Mucosa of descending colon (tissue), 3 donors: Measurements from ENCODE around the gene PPP6R3. TPM values are rescaled to one million over a fixed set of nuclear protein-coding genes. Genes with fewer than 3 reads are reported as not detected.
"Not testable (repeated sequence)": the region's sequence is repeated elsewhere in the genome, so short reads cannot be mapped to it uniquely, and the experiment has no call there.

Source experiments
- ATAC-seq: fragments of 200-7000 bp; cut with Tn5 transposase; one replicate; pipeline ENCODE4 v1.9.1; 2020; ENCODE audit warnings: mild to moderate bottlenecking, moderate library complexity
- DNase-seq, 3 donors: peaks; one replicate each; pipeline ENCODE4 v3.0.0-alpha.2; 2020
- H3K36me3 ChIP-seq: fragments of 200-600 bp; one replicate; pipeline ENCODE4 v1.8.0; 2021; ENCODE audit warnings: low read depth, mild to moderate bottlenecking
- H3K4me1 ChIP-seq: fragments of 200-600 bp; one replicate; pipeline ENCODE4 v1.8.0; 2021; ENCODE audit warnings: low read depth, mild to moderate bottlenecking
- H3K4me3 ChIP-seq: fragments of 200-600 bp; one replicate; pipeline ENCODE4 v1.8.0; 2021; ENCODE audit warnings: mild to moderate bottlenecking
- H3K9me3 ChIP-seq: fragments of 200-600 bp; one replicate; pipeline ENCODE4 v1.8.0; 2021; ENCODE audit warnings: mild to moderate bottlenecking
- intact Hi-C, 2 donors: fragments of 100-400 bp; cut with DNase I in 1 of 2; cut with micrococcal nuclease in 1 of 2; formaldehyde crosslinking; loops; one replicate each; pipeline versions ENCODE4 v1.11.0 to v1.11.1; 2022; cut with DNase I, micrococcal nuclease
- total RNA-seq, 3 donors: library from RNA; stranded (reverse); fragmentation: NEBNext Ultra II Directional in 2 of 3; extraction: Animal tissue kit (Norgen Biotek cat#: 25700) in 2 of 3; gene quantifications; one replicate each; pipeline versions ENCODE4 v1.2.1 to v1.2.4, GENCODE V29; 2021 to 2023
- TF ChIP-seq, protein P1 (sequence below): fragments of 200-600 bp; IDR thresholded peaks from one replicate; pipeline ENCODE4 v1.8.0; 2022; ENCODE audit warnings: antibody characterized with exemption, mild to moderate bottlenecking
- donor health status: DM: no; HTN: no; CAD: no; lungs with moderate emphysema.
- donor health status: DM: no; HTN: no; CAD: no.
- donor health status: DM: no; HTN: yes; CAD: no.

PPP6R3 gene
- total RNA-seq, 3 donors from 2014 or later, result 107 to 141 (median 115) TPM

DNA sequence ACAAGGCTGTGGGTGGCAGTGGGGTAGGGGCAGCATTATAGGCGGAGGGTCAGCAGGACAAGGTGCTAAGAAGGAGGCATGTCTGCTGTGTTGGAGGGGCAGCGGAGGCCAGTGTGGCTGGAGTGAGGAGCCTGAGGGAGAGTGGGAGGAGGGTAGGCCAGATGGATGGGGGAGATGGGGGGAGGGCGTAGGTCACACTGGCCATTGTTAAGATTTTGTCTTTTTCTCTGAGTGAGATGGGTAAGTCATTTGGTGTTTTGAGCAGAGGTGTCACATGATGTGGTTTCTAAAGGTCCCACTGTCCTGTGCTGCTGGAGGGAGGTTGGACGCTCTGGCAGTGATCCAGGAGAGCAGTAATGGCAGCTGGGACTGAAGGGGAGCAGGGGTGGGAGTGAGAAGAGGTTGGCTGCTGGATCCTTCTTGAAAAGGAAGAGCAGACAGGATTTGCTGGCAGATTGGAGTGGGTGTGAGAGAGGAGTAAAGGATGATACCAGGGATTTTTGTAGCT, 9.8 kb downstream of the PPP6R3 start:
- Histone ChIP-seq H3K4me3 (no peak overlapping the region), H3K9me3 (no peaks in the 10 kb centered on the region), H3K4me1 (peaks cover 50% of the 10 kb centered on the region), H3K36me3 (no peaks in the 10 kb centered on the region)
- DNase-seq, result no peak
- TF ChIP-seq, protein P1, sequence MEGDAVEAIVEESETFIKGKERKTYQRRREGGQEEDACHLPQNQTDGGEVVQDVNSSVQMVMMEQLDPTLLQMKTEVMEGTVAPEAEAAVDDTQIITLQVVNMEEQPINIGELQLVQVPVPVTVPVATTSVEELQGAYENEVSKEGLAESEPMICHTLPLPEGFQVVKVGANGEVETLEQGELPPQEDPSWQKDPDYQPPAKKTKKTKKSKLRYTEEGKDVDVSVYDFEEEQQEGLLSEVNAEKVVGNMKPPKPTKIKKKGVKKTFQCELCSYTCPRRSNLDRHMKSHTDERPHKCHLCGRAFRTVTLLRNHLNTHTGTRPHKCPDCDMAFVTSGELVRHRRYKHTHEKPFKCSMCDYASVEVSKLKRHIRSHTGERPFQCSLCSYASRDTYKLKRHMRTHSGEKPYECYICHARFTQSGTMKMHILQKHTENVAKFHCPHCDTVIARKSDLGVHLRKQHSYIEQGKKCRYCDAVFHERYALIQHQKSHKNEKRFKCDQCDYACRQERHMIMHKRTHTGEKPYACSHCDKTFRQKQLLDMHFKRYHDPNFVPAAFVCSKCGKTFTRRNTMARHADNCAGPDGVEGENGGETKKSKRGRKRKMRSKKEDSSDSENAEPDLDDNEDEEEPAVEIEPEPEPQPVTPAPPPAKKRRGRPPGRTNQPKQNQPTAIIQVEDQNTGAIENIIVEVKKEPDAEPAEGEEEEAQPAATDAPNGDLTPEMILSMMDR, result no peak
- intact Hi-C loops, result no loop called here
- no peak for ATAC-seq

DNA sequence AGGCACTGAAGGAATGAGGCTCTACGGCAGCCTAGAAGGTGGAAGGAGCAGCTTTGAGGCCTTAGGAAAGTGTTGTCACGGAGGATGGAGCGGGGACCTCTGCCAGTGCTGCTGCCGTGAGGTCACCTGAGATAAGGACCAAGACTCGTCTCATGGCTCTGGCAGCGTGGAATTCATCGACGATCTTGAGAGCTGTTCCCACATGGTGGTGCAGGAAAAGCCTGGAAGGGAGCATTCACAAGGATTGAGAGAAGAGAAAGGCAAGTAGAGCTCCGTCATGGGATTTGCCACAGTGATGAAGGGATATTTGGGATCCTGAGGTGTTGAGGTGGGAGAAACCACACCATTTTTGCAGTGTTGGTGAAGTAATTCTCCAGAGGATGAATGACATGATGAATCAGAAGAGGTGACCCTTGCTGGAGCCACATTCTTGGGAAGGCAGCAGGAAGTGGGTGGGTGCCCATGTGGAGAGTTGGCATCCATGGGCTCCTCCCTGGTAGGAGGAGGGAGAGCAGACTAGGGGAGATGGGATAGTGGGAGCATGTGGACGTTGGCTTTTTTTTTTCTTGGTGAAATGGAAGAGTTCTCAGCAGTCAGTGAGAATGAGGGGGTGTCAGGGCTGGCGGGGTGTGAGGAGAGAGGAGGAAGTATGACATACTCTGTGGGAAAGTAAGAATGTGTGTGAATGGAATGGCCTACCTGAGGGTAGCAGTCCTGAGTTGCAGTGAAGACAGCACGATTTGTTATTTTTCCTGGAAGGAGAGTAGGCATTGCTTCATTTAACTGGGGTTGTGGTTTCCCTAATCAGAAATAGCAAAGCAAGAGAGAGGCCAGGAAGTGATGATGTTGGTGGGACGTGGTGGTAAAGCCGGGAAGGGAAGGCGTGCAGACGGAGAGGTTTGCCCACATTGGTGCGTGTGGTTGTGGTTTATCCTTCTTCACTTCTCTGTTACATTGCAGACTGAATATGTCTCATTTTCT, 11.1 kb downstream of the PPP6R3 start:
- ATAC-seq, result peak; percentile 31

DNA sequence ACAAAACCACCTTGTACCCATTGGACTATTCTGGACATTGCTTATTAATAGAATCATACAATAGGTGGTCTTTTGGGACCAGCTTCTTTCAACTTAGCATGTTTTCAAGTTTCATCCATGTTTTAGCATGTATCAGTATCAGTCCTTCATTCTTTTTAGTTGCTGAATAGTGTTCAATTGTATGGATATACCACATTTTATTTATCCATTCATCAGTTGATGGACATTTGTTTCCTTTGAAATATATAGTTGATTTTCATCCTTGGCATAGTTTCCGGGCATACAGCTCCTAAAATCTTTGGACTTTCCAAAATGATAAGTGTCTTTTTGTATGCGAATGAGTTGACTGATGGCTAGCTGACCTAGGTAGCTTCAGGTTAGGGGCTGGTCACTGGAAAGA, 12.2 kb downstream of the PPP6R3 start:
- intact Hi-C loops, result no loop called here
- TF ChIP-seq, protein P1, result no peak
- Histone ChIP-seq H3K9me3 (no peaks in the 10 kb centered on the region), H3K4me1 (peaks cover 45% of the 10 kb centered on the region), H3K4me3 (no peak overlapping the region), H3K36me3 (no peaks in the 10 kb centered on the region)
- no peak for DNase-seq
- no peak for ATAC-seq

More for the DNA sequence above, 11.1 kb downstream of the PPP6R3 start:
- Histone ChIP-seq H3K4me3 (no peak overlapping the region), H3K9me3 (no peaks in the 10 kb centered on the region), H3K36me3 (no peaks in the 10 kb centered on the region), H3K4me1 (peaks cover 50% of the 10 kb centered on the region)
- intact Hi-C loops, result no loop called here
- TF ChIP-seq, protein P1, result no peak
- no peak for DNase-seq

DNA sequence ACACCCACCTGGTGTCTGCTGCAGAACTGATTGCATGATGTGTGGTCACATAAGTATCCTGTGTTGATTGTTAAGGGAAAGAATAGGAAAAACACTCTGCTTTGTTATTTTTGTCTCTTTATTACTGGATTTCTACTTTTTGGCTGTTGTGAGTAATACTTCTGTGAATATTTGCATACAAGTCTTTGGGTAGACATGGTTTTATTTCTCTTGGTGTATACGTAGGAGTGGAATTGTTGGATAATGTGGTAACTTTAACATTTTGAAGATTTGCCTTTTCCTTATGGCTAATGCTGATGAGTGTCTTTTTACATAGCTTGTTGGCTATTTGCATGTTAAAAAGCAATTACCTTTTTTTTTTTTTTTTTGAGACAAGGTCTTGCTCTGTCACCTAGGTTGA, 13.1 kb downstream of the PPP6R3 start:
- Histone ChIP-seq H3K4me3 (no peak overlapping the region), H3K36me3 (no peaks in the 10 kb centered on the region), H3K4me1 (peaks cover 36% of the 10 kb centered on the region), H3K9me3 (no peaks in the 10 kb centered on the region)
- DNase-seq (no peak), ATAC-seq (no peak)
- TF ChIP-seq, protein P1, result no peak
- intact Hi-C loops, result no loop called here

DNA sequence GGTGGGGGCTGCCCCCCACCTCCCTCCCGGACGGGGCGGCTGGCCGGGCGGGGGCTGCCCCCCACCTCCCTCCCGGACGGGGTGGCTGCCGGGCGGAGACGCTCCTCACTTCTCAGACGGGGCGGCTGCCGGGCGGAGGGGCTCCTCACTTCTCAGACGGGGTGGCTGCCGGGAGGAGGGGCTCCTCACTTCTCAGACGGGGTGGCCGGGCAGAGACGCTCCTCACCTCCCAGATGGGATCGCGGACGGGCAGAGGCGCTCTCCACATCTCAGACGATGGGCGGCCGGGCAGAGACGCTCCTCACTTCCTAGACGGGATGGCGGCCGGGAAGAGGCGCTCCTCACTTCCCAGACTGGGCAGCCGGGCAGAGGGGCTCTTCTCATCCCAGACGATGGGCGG, 15.1 kb downstream of the PPP6R3 start:
- peaks cover 30% of the 10 kb centered on the region for H3K4me1 ChIP-seq
- DNase-seq, ATAC-seq, H3K9me3 ChIP-seq, H3K4me3 ChIP-seq, H3K36me3 ChIP-seq, intact Hi-C loops: not testable (repeated sequence)

DNA sequence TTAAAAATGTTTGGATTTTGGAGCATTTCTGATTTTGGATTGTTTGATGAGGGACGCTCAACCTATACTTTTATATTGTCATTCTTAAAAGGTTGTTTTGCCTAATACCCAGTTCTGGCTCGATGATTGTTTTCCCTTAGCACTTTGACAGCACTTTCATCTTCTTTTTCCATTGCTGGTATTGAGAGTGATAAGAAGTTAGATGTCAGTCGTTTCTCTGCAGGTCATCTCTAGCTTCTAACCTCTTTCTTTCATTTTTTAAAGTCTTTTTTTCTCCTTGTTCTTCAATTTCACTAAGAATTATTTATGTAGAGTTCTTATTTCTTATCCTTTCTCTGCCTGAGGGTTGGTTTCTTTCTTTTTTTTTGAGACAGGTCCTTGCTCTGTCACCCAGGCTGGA, 18.8 kb downstream of the PPP6R3 start:
- intact Hi-C loops, result no loop called here
- ATAC-seq (no peak), DNase-seq (no peak)
- Histone ChIP-seq H3K9me3 (no peaks in the 10 kb centered on the region), H3K4me1 (peaks cover 25% of the 10 kb centered on the region), H3K36me3 (no peaks in the 10 kb centered on the region), H3K4me3 (no peak overlapping the region)
- TF ChIP-seq, protein P1, result no peak
